Right lobe of liver (tissue), 4 donors: ENCODE results near the gene CIRBP.

Source experiments
- POLR2A ChIP-seq: fragments of 450-650 bp; IDR thresholded peaks from one replicate; pipeline ENCODE4 v1.6.1; 2017; ENCODE audit warnings: antibody characterized with exemption, mild to moderate bottlenecking
- TF ChIP-seq, protein P1 (sequence below), 4 donors: fragments of 200-600 bp in 3 of 4; fragments of 450-650 bp in 1 of 4; IDR thresholded peaks; one replicate each; pipeline versions ENCODE4 v1.5.1 to v1.8.0; 2016 to 2022; ENCODE audit warnings: antibody characterized with exemption in 4 of 4, mild to moderate bottlenecking in 2 of 4
- donor health status: DM: no; HTN: no; CAD: no.
- donor health status: DM: no; HTN: no; CAD: no.
- donor health status: DM: no; HTN: yes; CAD: no.

DNA sequence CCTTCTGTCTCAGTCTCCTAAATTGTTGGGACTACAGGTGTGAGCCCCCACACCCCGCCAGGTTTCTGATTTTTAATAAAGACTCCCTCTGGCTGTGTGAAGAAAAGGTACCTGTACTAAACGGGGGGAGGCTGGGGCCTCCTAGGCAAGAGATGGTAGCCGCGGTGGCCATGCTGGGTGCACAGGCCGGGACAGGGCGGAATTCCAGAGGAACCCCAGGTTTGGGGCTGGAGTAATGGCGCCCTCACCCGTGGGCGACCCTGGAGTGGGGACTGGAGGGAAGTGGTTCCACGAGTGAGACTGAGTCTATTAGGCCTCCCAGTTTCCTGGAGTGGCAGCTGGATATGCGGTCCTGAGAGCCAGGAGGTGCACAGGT lies 29.7 kb upstream of the CIRBP start:
- TF ChIP-seq, protein P1, sequence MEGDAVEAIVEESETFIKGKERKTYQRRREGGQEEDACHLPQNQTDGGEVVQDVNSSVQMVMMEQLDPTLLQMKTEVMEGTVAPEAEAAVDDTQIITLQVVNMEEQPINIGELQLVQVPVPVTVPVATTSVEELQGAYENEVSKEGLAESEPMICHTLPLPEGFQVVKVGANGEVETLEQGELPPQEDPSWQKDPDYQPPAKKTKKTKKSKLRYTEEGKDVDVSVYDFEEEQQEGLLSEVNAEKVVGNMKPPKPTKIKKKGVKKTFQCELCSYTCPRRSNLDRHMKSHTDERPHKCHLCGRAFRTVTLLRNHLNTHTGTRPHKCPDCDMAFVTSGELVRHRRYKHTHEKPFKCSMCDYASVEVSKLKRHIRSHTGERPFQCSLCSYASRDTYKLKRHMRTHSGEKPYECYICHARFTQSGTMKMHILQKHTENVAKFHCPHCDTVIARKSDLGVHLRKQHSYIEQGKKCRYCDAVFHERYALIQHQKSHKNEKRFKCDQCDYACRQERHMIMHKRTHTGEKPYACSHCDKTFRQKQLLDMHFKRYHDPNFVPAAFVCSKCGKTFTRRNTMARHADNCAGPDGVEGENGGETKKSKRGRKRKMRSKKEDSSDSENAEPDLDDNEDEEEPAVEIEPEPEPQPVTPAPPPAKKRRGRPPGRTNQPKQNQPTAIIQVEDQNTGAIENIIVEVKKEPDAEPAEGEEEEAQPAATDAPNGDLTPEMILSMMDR (IDR thresholded peaks at IDR 0.05): no peak
- TF ChIP-seq POLR2A: no peak
